Large intestine (tissue), 3 donors: Measurements from ENCODE around the gene ADAMTS17. TPM values are rescaled to one million over a fixed set of nuclear protein-coding genes. Genes with fewer than 3 reads are reported as not detected.
A peak's percentile ranks its signal among the peaks of the same experiment; 100 is the strongest.

Source experiments
- DNase-seq, 2 donors: peaks; one replicate each; pipeline versions ENCODE4 v3.0.0 to v3.0.0-alpha.2; 2013
- H3K27ac ChIP-seq: one replicate; pipeline ENCODE4 v1.5.1; 2013; ENCODE audit warnings: low read length
- H3K27me3 ChIP-seq: 2 replicates; pipeline ENCODE4 v1.6.1; 2013; ENCODE audit warnings: low read length; ENCODE audit not compliant: control insufficient read depth, insufficient read depth
- H3K36me3 ChIP-seq: 2 replicates; pipeline ENCODE4 v1.6.1; 2013; ENCODE audit warnings: low read length; ENCODE audit not compliant: control insufficient read depth, insufficient read depth
- H3K4me1 ChIP-seq: one replicate; pipeline ENCODE4 v1.6.1; 2013; ENCODE audit warnings: low read length; ENCODE audit not compliant: control insufficient read depth, insufficient read depth
- H3K4me3 ChIP-seq: one replicate; pipeline ENCODE4 v1.5.1; 2013; ENCODE audit warnings: low read length
- H3K9me3 ChIP-seq: one replicate; pipeline ENCODE4 v1.6.1; 2013; ENCODE audit warnings: mild to moderate bottlenecking, low read depth, low read length, moderate library complexity; ENCODE audit not compliant: control insufficient read depth
- WGBS: methylation state at CpG from one replicate; pipeline ENCODE4 v1.1.5; 2013; ENCODE audit warnings: low lambda C conversion rate; ENCODE audit not compliant: insufficient coverage; 5-methylcytosine and 5-hydroxymethylcytosine counted together
- polyA plus RNA-seq: library from polyadenylated mRNA; unstranded; fragments of 120-200 nt; gene quantifications from one replicate; pipeline ENCODE4 v1.2.1, GENCODE V29; 2013

Gene ADAMTS17
- polyA plus RNA-seq, 1 donor, result 3.7 TPM

DNA sequence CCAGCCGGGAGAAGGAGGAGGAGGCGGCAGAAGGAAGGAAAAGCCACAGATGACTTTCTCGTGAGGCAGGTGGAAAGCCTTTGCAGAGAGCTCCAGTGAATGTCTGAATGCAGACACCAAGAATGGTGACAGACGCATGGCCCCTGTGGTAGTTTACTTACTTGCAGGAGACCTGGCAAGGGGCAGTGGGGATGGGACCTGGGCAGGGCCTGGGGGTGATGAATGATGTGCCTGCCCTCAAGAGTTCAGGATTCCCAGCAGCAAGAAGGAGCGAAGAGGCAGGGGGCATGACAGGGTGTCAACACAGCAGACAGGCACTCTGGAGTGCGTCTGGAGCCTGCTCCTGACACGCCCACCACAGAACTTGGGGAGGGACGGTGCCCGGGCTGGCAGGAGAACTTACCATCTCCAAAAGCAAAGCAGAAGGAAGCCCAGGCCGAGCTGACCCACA is 348.1 kb downstream of the ADAMTS17 start:
- no CpG with 5 or more reads among the region's 10 CpGs for WGBS
- H3K36me3 ChIP-seq, result no peaks in the 10 kb centered on the region
- H3K4me1 ChIP-seq, result no peaks in the 10 kb centered on the region
- no peaks in the 10 kb centered on the region for H3K27me3 ChIP-seq
- H3K9me3 ChIP-seq, result no peaks in the 10 kb centered on the region
- H3K4me3 ChIP-seq, result no peak overlapping the region
- H3K27ac ChIP-seq, result no peak overlapping the region
- no peak for DNase-seq

DNA sequence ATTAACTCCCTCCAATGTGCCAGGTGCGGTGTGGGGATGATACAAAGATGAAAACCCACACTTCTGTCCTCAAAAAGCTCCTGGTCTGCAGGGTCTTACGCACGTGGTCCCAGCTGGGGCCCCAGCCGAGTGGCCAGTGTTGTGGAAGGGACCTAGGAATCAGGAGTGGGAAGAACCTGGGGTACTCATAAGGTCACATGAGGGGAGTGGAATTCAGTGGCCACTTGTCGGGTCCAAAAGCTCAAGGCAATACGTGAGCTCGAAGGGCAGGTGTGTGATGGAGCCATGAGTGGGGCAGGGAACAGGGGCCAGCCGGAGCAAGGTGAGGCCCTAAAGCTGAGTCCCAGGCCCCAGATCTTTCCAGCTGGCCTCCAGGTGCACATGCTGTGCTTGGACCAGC is 348.5 kb downstream of the ADAMTS17 start:
- H3K4me3 ChIP-seq, result no peak overlapping the region
- no peaks in the 10 kb centered on the region for H3K36me3 ChIP-seq
- no peak for DNase-seq
- no peaks in the 10 kb centered on the region for H3K9me3 ChIP-seq
- H3K27me3 ChIP-seq, result no peaks in the 10 kb centered on the region
- WGBS, result no CpG with 5 or more reads among the region's 8 CpGs
- no peak overlapping the region for H3K27ac ChIP-seq
- no peaks in the 10 kb centered on the region for H3K4me1 ChIP-seq

DNA sequence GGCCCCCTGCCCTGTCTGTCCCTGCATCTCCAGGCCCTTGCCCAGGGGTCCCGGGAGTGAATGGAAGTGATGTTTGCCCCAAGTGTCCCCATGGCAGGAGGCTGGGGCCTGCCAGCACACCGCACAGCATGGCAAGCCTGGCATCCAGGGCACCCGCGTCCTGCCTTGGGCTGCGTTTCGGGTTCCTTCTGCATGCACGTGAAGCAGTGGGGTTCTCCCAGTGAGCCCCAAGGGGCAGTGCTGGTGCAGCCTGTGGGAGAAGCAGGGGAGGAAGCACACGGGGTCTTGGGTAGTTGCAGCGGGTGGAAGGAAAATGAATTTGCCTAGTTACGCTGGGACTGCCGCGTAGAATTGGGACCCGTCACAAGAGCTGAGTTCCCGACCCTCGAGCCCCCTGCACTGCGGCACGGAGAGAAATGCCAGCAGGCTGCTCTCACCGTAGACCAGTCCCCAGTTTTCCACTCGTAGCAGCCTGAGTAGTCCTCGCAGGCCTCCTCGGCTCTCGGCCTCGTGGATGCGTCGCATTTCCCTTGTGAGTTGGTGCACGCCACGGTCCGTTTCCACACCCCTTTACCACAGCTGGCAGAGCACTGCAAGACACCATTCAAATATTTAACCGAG is 349.1 kb downstream of the ADAMTS17 start:
- no peaks in the 10 kb centered on the region for H3K4me1 ChIP-seq
- H3K27ac ChIP-seq, result no peak overlapping the region
- WGBS, result no CpG with 5 or more reads among the region's 29 CpGs
- no peak overlapping the region for H3K4me3 ChIP-seq
- DNase-seq, result no peak
- no peaks in the 10 kb centered on the region for H3K27me3 ChIP-seq
- H3K9me3 ChIP-seq, result no peaks in the 10 kb centered on the region
- H3K36me3 ChIP-seq, result no peaks in the 10 kb centered on the region

DNA sequence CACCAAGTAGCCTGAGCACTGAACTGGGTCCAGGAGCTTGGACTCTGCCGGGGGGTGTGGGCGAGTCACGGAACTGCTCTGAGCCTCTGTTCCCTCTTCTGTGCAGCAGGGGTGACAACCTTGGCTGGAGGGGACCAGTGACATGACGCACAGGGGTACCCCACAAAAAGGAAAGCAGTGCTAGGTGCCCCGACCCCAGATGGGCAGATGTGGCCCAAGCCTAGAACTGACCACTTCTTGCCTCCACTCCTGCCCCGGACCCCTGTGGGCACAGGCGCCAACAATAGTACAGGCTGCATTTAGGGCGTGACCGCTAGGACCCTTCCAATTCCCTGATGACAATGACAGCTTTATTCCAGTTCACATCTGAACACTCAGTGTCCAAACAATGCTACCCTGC is 352.7 kb downstream of the ADAMTS17 start:
- no CpG with 5 or more reads among the region's 9 CpGs for WGBS
- Histone ChIP-seq H3K36me3 (no peaks in the 10 kb centered on the region), H3K27ac (no peak overlapping the region), H3K4me3 (no peak overlapping the region), H3K9me3 (no peaks in the 10 kb centered on the region), H3K27me3 (no peaks in the 10 kb centered on the region), H3K4me1 (no peaks in the 10 kb centered on the region)
- no peak for DNase-seq

DNA sequence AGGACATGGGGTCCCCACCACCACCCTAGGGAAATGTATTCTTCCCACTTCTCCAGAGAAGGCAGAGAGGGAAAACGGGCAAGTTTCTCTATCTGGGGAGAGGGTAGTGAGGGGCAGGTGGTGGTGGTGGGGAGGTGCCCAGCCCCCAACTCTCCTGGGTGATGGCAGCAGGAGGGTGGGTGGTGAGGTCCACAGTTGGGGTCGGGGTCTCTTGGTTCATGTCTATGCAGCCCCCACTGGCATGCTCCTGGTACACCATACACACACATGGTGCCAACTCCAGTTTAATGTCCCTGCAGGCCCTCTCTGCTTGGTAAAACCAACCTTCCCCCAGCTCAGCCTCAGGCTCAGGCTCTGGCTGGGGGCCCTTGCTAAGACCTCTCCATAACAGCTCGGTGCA is 354.1 kb downstream of the ADAMTS17 start:
- Histone ChIP-seq H3K4me1 (no peaks in the 10 kb centered on the region), H3K36me3 (no peaks in the 10 kb centered on the region), H3K27ac (no peak overlapping the region), H3K9me3 (no peaks in the 10 kb centered on the region), H3K27me3 (no peaks in the 10 kb centered on the region), H3K4me3 (no peak overlapping the region)
- DNase-seq, result no peak
- no CpG with 5 or more reads among the region's 3 CpGs for WGBS

DNA sequence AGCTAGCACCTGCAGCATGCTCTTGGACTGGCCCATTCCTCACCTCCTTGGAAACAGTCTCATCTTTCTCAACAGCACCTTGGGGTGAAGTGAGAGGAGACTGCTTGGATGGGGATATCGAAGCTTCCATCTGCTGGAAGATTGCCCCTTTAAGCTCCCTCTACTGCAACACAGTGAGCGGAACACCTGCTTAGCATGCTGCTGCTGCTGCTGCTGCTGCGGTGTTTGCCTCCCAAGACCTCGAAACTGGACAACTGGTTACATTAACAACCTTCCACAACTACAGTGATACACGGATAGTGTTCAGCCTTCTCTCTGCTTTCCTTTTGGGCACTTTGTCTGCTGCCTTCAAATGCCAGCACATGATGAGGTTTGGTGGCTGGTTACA is 354.7 kb downstream of the ADAMTS17 start:
- Histone ChIP-seq H3K27ac (no peak overlapping the region), H3K4me3 (no peak overlapping the region), H3K36me3 (no peaks in the 10 kb centered on the region), H3K27me3 (no peaks in the 10 kb centered on the region), H3K4me1 (no peaks in the 10 kb centered on the region), H3K9me3 (no peaks in the 10 kb centered on the region)
- WGBS, result no CpG with 5 or more reads among the region's 5 CpGs
- no peak for DNase-seq

DNA sequence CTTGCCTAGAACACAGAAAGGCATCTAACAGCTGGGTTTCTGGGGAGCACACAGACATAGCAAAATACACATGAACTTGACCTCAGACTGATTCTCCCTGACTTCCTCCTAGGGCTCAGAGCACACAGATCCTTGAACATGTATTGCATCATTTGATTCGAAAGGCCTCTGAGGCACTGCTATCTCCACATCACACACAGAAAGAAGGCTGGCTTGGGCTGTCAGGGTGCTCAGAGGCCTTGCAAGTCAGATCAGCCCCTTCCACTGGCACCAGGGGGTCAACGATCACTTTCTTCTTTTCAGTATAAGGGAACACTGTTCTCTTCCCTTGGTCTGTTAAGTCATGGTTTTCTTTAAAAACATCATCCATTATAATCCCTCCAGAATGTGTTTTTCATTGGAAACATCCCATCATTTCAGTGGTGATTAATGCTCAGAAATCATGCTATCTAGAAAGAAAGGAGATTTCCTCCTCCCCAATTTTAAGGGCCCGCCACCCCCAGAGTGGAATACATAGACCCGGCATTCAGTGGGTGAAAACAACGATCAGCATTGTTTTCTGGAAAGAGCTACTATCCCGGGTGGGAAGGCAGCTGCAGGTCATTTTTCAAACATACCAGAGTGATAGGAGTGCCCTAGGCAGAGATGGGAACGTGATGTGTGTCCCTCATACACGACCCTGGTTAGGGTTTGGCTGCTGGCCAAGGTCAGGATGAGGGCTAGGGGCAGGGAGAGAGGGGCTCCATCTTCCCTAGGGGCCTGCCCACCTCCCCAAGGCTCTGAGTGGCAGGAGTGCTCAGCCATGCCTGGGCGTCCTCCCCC is 355.3 kb downstream of the ADAMTS17 start:
- WGBS, result no CpG with 5 or more reads among the region's 9 CpGs
- Histone ChIP-seq H3K27ac (no peak overlapping the region), H3K9me3 (no peaks in the 10 kb centered on the region), H3K4me3 (no peak overlapping the region), H3K4me1 (no peaks in the 10 kb centered on the region), H3K36me3 (no peaks in the 10 kb centered on the region), H3K27me3 (no peaks in the 10 kb centered on the region)
- no peak for DNase-seq

DNA sequence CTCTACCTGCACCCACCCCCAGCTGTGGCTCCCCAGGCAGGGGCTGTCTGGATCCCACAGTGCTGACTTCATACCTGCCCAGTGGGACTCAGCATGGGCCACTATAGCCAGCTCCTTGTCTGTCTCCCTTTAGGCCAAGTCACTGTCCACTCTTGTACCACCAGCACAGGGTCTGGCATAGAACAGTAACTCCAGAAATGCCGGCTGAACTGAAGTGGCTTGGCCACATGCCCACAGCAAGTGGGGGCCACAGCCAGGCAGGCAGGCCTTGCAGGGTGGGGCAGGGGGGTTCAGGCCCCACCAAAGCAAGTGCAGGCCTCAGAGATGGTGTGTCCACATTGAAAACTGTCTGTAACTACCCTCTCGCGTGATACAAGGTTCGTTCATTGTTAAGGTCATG is 355.9 kb downstream of the ADAMTS17 start:
- no CpG with 5 or more reads among the region's 4 CpGs for WGBS

DNA sequence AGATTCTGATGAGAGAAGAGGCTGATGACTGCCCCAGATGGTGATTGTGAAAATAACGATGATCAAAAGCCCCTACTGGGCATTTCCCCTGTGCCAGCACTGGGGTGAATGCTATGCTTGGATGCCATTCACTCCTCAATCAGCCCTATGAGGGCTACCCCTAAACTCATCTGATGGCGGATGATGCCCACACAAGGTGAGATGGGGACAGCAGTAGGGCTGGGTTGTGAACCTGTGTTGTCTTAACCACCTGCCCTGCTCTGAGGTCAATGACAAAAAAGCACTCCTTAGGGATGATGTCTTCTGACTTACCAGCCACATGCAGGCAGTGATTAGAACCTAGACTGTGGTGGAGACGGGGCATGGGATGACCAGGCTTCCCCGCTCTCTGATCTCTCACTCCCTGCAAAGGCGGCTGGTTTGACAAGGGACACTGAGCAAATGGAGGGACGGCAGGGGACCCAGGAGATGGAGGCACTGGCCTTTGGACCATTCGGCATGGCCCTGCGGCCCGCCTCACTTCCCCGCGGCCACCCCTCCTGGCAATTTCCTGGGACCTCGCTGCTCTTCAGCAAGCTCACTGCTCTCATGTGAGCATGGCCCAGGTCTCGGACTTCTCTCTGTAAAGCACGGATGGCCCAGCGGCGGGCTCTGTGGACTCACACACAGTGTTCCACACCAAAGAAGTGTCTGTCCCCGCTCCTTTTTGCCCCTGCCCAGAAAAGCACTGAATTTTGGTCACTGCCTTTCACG is 357.1 kb downstream of the ADAMTS17 start:
- Histone ChIP-seq H3K36me3 (no peaks in the 10 kb centered on the region), H3K27me3 (no peaks in the 10 kb centered on the region), H3K4me1 (no peaks in the 10 kb centered on the region), H3K27ac (peak overlapping the region; percentile 36), H3K9me3 (no peaks in the 10 kb centered on the region), H3K4me3 (no peak overlapping the region)
- DNase-seq, result no peak
- WGBS, result no CpG with 5 or more reads among the region's 18 CpGs

More for the DNA sequence above, 355.9 kb downstream of the ADAMTS17 start:
- H3K4me3 ChIP-seq, result no peak overlapping the region
- DNase-seq, result no peak
- no peaks in the 10 kb centered on the region for H3K36me3 ChIP-seq
- no peaks in the 10 kb centered on the region for H3K9me3 ChIP-seq
- H3K27ac ChIP-seq, result no peak overlapping the region
- no peaks in the 10 kb centered on the region for H3K4me1 ChIP-seq
- H3K27me3 ChIP-seq, result no peaks in the 10 kb centered on the region

DNA sequence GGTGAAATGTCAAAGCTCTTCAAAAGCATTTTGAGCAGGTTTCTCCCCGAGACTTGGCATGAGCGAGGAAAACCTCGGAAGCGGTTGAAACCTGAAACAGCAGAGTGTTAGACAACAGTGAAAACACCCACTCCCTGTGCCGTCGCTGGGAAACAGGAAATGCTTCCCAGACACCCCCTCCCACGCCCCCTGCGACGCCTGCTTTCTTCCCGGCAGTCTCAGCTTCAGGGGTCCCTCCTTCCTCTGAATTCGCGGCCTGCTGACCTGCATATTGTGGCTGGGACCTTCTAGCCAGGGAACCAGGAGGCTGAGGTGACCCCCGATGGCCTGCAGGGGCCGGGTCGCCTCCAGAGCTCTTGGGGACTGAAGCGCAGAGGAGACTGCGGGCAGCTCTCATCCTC is 357.9 kb downstream of the ADAMTS17 start:
- no CpG with 5 or more reads among the region's 17 CpGs for WGBS
- peak overlapping the region; percentile 58 for H3K27ac ChIP-seq
- no peaks in the 10 kb centered on the region for H3K27me3 ChIP-seq
- H3K4me1 ChIP-seq, result no peaks in the 10 kb centered on the region
- peak in 1 of 2 donors; percentile 13 for DNase-seq
- no peak overlapping the region for H3K4me3 ChIP-seq
- H3K36me3 ChIP-seq, result no peaks in the 10 kb centered on the region
- no peaks in the 10 kb centered on the region for H3K9me3 ChIP-seq
